H7 (cell line): ENCODE measurements around the gene C5. TPM values are rescaled to one million over a fixed set of nuclear protein-coding genes. Genes with fewer than 3 reads are reported as not detected.
"Not testable (repeated sequence)": the region's sequence is repeated elsewhere in the genome, so short reads cannot be mapped to it uniquely, and the experiment has no call there.

Experiments
- DNase-seq: peaks from one replicate; pipeline ENCODE4 v3.0.0; 2012
- H3K27me3 ChIP-seq: 2 replicates; pipeline ENCODE4 v1.6.0; 2011; ENCODE audit warnings: mild to moderate bottlenecking, low read length; ENCODE audit not compliant: control insufficient read depth, insufficient read depth
- H3K36me3 ChIP-seq: replicated peaks from 2 replicates; pipeline ENCODE4 v1.5.1; 2011; ENCODE audit warnings: low read length; ENCODE audit not compliant: control insufficient read depth, insufficient read depth
- H3K4me3 ChIP-seq: 2 replicates; pipeline ENCODE4 v1.5.1; 2011; ENCODE audit warnings: low read depth, mild to moderate bottlenecking, control low read depth, low read length, moderate library complexity; ENCODE audit not compliant: insufficient read depth
- total RNA-seq: library from RNA; depleted of rRNA; stranded (reverse); fragments of >200 nt; shearing (Covaris generic); gene quantifications from 2 replicates; pipeline ENCODE4 v1.2.3, GENCODE V29; 2014

Gene C5
- total RNA-seq, 1 experiment from 2014 or later = 1.0 TPM

DNA sequence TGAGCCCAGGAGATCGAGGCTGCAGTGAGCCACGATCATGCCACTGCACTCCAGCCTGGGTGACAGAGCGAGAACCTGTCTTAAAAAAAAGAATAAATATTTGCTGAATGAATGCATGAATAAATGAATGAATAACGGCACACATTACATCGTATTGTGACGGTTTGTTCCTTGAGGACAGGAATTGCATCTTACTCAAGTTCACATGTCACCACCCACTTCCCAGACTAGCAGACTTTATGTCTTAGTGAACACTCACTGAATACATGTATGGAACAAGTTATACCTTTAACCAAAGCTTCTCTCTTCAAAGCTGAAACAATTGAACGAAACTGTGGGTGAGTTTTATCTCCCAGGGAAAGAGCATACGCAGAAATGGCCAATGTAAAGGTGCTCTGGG, 70.3 kb downstream of the C5 start:
- no peak for DNase-seq
- Histone ChIP-seq H3K27me3 (no peaks in the 10 kb centered on the region), H3K36me3 (no peaks in the 10 kb centered on the region), H3K4me3 (no peak overlapping the region)

GRCh38 chr9:120978987-120979386, 71.1 kb downstream of the C5 start:
- Histone ChIP-seq H3K36me3 (no peaks in the 10 kb centered on the region), H3K27me3 (no peaks in the 10 kb centered on the region), H3K4me3 (no peak overlapping the region)
- no peak for DNase-seq

GRCh38 chr9:120977321-120977720, 72.8 kb downstream of the C5 start:
- no peak for DNase-seq
- Histone ChIP-seq H3K27me3 (no peaks in the 10 kb centered on the region), H3K4me3 (no peak overlapping the region)

GRCh38 chr9:120974921-120975320, 75.2 kb downstream of the C5 start:
- Histone ChIP-seq H3K4me3 (no peak overlapping the region), H3K27me3 (no peaks in the 10 kb centered on the region), H3K36me3 (no peaks in the 10 kb centered on the region)
- DNase-seq = no peak

More at GRCh38 chr9:120977321-120977720, 72.8 kb downstream of the C5 start:
- H3K36me3 ChIP-seq = no peaks in the 10 kb centered on the region

- no peaks in the 10 kb centered on the region for H3K36me3 ChIP-seq
- no peak overlapping the region for H3K4me3 ChIP-seq
- no peak for DNase-seq
- no peaks in the 10 kb centered on the region for H3K27me3 ChIP-seq
Measured at GRCh38 chr9:120974181-120974580, 75.9 kb downstream of the C5 start.

DNA sequence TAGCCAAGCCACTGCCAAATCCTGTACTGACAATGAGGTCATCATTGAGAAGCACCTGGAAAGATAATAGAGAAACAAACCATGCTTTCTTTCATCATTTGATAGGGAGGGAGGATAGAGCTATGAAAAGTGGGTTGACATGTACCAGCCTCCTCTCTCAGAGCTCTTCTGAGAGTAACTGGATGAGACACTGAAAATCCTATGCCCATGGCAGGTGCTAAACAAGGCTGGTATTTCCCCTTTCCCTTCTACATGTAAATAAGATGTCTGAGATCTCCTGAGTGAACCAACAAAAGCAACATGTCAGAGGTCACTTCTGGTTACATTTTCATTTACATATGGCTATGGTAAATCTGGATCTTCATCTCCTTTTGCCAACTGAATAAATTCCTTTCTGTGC, 78.1 kb downstream of the C5 start:
- H3K27me3 ChIP-seq = no peaks in the 10 kb centered on the region
- no peak overlapping the region for H3K4me3 ChIP-seq
- no peak for DNase-seq
- no peaks in the 10 kb centered on the region for H3K36me3 ChIP-seq

- not testable (repeated sequence) for H3K36me3 ChIP-seq, H3K4me3 ChIP-seq, DNase-seq, H3K27me3 ChIP-seq
Measured at GRCh38 chr9:120971471-120971870, 78.6 kb downstream of the C5 start.

- Histone ChIP-seq H3K27me3 (no peaks in the 10 kb centered on the region), H3K36me3 (no peaks in the 10 kb centered on the region), H3K4me3 (no peak overlapping the region)
- no peak for DNase-seq
Measured at GRCh38 chr9:120970244-120970643, 79.8 kb downstream of the C5 start.

- Histone ChIP-seq H3K27me3 (no peaks in the 10 kb centered on the region), H3K36me3 (no peaks in the 10 kb centered on the region), H3K4me3 (no peak overlapping the region)
- no peak for DNase-seq
Measured at GRCh38 chr9:120966013-120966369, 84.1 kb downstream of the C5 start.

GRCh38 chr9:120965344-120966012, 84.6 kb downstream of the C5 start:
- DNase-seq = peak; percentile 41
- no peak overlapping the region for H3K4me3 ChIP-seq

DNA sequence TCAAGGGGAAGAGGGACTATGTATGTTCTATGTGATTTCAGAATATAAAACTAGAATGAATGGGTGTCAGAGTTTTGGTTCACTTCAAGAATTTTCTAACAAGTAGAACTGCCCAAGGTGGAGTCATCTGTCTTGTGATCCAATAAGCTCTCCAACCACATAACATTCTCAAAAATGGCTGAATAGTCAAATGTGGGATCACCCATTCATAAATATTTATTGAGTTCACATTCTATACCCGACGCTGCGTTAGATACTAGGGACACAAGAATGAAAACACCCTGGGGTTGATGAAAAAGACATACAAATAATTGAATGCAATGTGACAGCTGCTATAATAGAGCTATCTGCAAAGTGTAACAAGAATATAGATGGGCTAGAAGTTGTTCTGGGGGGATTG, 88.1 kb downstream of the C5 start:
- no peak overlapping the region for H3K4me3 ChIP-seq
- no peaks in the 10 kb centered on the region for H3K36me3 ChIP-seq
- no peaks in the 10 kb centered on the region for H3K27me3 ChIP-seq
- DNase-seq = no peak

More at GRCh38 chr9:120965344-120966012, 84.6 kb downstream of the C5 start:
- Histone ChIP-seq H3K36me3 (no peaks in the 10 kb centered on the region), H3K27me3 (no peaks in the 10 kb centered on the region)

DNA sequence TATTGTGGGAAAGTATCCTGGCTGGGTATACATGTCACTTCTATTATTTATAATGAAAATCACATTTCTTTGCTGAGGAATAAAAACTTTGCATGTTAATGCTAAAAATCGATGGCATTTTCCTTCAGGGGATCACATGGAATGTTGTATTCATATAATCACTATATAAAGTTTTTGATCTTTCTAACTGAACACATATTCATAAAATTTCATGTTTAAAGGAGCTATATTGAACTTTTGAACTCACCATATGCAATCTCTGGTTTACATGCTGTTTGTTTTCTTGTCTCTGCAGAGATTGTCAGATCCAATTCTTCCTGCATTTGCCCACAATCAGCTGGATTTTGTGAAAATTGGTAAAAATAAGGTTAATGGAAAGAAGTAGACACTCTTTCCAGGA, 90.1 kb downstream of the C5 start:
- no peak for DNase-seq
- Histone ChIP-seq H3K4me3 (no peak overlapping the region), H3K36me3 (no peaks in the 10 kb centered on the region), H3K27me3 (no peaks in the 10 kb centered on the region)

DNA sequence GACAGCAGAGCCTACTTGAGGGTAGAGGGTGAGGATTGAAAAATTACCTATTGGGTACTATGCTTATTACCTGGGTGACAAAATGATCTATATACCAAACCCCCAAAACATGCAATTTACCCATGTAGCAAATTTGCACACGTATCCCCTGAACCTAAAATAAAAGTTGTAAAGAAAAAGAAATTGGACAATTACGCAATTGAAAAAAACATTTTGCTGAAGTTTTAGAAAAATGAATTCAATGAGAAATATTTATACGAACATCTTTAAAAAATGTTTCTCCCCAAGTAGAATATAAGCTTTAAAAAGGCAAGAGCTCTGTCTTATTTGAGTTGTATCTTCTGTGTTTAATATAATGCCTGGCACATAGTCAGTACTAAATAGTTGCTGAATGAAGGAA, 93.2 kb downstream of the C5 start:
- H3K36me3 ChIP-seq = no peaks in the 10 kb centered on the region
- DNase-seq = no peak
- H3K27me3 ChIP-seq = no peaks in the 10 kb centered on the region
- H3K4me3 ChIP-seq = no peak overlapping the region

GRCh38 chr9:120951960-120952618, 98.0 kb downstream of the C5 start:
- no peak for DNase-seq
- H3K27me3 ChIP-seq = no peaks in the 10 kb centered on the region
- no peak overlapping the region for H3K4me3 ChIP-seq
- H3K36me3 ChIP-seq = no peaks in the 10 kb centered on the region

- H3K27me3 ChIP-seq = no peaks in the 10 kb centered on the region
- H3K4me3 ChIP-seq = no peak overlapping the region
- H3K36me3 ChIP-seq = no peaks in the 10 kb centered on the region
- no peak for DNase-seq
Measured at GRCh38 chr9:120950421-120951388, 99.4 kb downstream of the C5 start.
